ENCODE data around the gene IGFL2. TPM values are rescaled to one million over a fixed set of nuclear protein-coding genes. Genes with fewer than 3 reads are reported as not detected.
"Not testable (repeated sequence)": the region's sequence is repeated elsewhere in the genome, so short reads cannot be mapped to it uniquely, and the experiment has no call there.

IGFL2 gene
- total RNA-seq, 1 donor from 2014 or later = not detected

- Histone ChIP-seq H3K9me3 (peaks cover 4 to 13% of the 10 kb centered on the region in 2 donors), H3K4me3 (no peak overlapping the region), H3K27me3 (no peaks in the 10 kb centered on the region), H3K4me1 (no peaks in the 10 kb centered on the region), H3K27ac (no peak overlapping the region), H3K36me3 (no peaks in the 10 kb centered on the region)
- DNase-seq (ENCODE audit: low spot score in 2 of 2) = no peak
- intact Hi-C loops (cut with DNase I) = no loop called here
- no peak for TF ChIP-seq CTCF (IDR thresholded peaks at IDR 0.05)
Observed at GRCh38 chr19:46159418-46160232, 11.6 kb downstream of the IGFL2 start.

- no peak for DNase-seq (ENCODE audit: low spot score in 2 of 2)
- Histone ChIP-seq H3K4me1 (no peaks in the 10 kb centered on the region), H3K27me3 (no peaks in the 10 kb centered on the region), H3K4me3 (no peak overlapping the region), H3K27ac (no peak overlapping the region), H3K36me3 (no peaks in the 10 kb centered on the region), H3K9me3 (peaks cover 4 to 13% of the 10 kb centered on the region in 2 donors)
- TF ChIP-seq CTCF (IDR thresholded peaks at IDR 0.05) = no peak
- intact Hi-C loops (cut with DNase I) = no loop called here
Observed at GRCh38 chr19:46160233-46160775, 12.3 kb downstream of the IGFL2 start.

- H3K27me3 ChIP-seq; H3K4me3 ChIP-seq; intact Hi-C loops (cut with DNase I); H3K36me3 ChIP-seq; H3K27ac ChIP-seq; H3K4me1 ChIP-seq; DNase-seq (ENCODE audit: low spot score in 2 of 2): not testable (repeated sequence)
- H3K9me3 ChIP-seq = peaks cover 4 to 13% of the 10 kb centered on the region in 2 donors
Observed at GRCh38 chr19:46161642-46162257, 13.7 kb downstream of the IGFL2 start.

GRCh38 chr19:46162731-46163130 lies 14.7 kb downstream of the IGFL2 start:
- H3K4me1 ChIP-seq = no peaks in the 10 kb centered on the region
- DNase-seq (ENCODE audit: low spot score in 2 of 2) = no peak
- intact Hi-C loops (cut with DNase I) = no loop called here
- H3K27ac ChIP-seq = no peak overlapping the region
- H3K9me3 ChIP-seq = peaks cover 4 to 13% of the 10 kb centered on the region in 2 donors
- TF ChIP-seq CTCF (IDR thresholded peaks at IDR 0.05) = no peak
- no peaks in the 10 kb centered on the region for H3K36me3 ChIP-seq
- H3K4me3 ChIP-seq = no peak overlapping the region
- H3K27me3 ChIP-seq = no peaks in the 10 kb centered on the region

GRCh38 chr19:46173886-46174480 lies 25.9 kb downstream of the IGFL2 start:
- DNase-seq (ENCODE audit: low spot score in 2 of 2) = no peak
- TF ChIP-seq CTCF (IDR thresholded peaks at IDR 0.05) = no peak
- no peak overlapping the region for H3K27ac ChIP-seq
- H3K9me3 ChIP-seq = peaks cover 0 to 5% of the 10 kb centered on the region in 2 donors
- intact Hi-C loops (cut with DNase I) = no loop called here
- H3K4me3 ChIP-seq = no peak overlapping the region
- no peaks in the 10 kb centered on the region for H3K4me1 ChIP-seq
- no peaks in the 10 kb centered on the region for H3K27me3 ChIP-seq
- H3K36me3 ChIP-seq = no peaks in the 10 kb centered on the region

All from ascending aorta (tissue), 2 donors.